GM19328 (cell line): Measurements from ENCODE around the gene SIVA1.

ENCODE experiments used
- ATAC-seq: cut with Tn5 transposase; IDR thresholded peaks from one replicate; pipeline ENCODE4 v1.9.1; 2021; ENCODE audit warnings: mild to moderate bottlenecking, moderate library complexity; ENCODE audit not compliant: unreplicated experiment

SIVA1 gene

DNA sequence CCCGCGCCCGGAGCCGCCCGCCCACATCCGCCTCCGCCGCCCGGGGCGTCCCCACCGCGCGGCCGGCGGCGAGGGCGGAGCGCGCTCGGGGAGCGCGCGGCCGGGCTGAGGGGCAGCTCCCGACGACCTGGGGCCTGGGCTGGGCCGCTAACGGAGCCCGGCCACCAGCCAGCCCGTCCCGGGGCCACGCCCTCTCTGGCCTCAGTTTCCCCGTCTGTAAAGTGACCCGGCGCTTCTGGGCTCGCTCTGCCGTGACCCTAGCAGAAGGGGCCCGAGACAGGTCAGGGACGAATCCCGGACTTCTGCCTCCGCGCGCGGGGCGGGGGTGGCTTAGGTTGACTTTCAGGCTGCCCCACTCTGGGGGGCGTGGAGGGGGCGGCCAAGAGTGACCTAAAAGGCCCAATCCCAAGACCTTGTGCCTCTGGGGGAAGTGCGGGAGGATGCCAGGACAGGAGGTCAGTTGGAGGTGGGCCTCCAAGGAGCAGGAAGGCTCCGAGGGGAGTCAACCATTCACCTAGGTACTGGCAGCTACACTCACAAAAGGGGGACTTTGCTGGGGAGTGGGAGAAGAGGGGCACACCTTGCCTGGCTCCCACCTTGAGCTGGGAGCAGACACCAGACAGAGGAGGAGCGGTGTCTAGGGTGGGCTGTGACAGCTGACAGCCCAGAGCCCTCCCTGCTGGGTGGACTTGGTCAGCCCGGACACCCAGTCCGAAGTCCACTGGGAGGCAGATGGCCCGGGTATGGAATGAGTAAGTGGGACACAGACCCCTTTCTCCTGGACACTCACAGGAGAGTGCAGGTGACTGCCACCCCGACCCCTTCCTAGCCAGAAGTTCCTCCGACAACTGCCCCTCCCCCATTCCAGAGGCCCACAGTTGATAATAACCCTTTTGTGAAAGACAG is 43.1 kb downstream of the SIVA1 start:
- ATAC-seq, result peak; percentile 47

DNA sequence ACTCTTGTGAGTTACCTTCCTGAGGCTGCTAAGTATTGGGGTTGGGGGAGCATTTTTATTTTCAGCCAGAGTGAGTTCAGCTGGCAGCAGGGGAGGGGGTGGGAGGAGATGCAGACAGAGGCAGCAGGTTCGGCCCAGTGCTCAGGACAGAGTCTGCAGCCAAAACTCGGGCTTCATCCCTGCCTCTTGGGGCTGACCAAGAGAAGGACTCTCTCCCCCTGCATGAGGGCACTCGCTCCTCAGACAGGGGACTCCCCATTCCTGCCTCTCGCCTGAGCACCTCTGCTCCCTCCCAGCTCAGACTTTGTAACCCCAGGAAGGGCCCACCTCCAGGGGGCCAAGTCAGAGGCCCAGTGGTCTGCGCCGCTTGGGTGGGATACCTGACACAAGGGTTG is 43.7 kb downstream of the SIVA1 start:
- ATAC-seq, result no peak

DNA sequence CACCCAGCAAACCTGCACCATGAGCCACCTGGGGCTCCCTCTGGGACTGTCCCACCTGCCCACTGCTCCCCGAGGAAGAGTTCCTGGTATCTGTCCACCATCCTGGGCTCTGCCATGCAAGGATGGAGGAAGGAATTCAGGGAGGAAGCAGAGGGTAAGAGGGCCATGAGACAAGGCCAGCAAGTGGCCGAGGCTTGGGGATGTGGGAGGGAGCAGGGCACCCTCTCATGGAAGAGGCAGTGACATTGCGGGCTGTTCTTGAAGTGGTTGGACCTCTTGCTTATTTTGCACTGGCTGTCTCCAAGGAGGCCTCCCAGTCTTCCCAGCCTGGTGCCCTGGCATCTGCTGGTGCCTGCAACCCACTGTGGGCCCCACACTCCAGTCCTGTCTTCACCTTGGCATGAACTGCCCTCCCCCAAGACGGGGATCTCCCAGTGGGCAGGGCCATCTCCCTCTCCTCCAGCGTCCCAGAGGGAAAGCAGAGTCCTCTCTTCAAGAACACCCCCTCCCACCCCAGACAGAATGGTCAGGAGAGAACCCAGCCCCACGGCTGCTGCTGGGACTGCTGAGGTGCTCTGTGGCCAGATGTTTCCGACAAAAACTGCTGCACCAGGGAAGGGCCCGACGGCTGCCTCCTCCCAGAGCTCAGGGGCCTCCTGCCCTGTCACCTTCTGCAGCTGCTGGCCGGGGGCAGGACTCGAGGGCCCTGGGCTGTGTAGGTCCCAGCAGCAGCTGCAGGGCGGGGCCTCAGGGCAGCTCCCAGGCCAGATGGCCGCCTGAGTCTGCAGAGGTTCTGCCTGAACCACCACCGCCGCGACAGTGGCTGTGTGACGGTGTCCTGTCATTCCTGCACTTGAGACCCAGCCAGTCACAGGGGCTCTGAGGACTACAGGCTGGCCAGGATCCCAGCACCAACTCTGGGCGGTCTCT is 44.4 kb downstream of the SIVA1 start:
- no peak for ATAC-seq

DNA sequence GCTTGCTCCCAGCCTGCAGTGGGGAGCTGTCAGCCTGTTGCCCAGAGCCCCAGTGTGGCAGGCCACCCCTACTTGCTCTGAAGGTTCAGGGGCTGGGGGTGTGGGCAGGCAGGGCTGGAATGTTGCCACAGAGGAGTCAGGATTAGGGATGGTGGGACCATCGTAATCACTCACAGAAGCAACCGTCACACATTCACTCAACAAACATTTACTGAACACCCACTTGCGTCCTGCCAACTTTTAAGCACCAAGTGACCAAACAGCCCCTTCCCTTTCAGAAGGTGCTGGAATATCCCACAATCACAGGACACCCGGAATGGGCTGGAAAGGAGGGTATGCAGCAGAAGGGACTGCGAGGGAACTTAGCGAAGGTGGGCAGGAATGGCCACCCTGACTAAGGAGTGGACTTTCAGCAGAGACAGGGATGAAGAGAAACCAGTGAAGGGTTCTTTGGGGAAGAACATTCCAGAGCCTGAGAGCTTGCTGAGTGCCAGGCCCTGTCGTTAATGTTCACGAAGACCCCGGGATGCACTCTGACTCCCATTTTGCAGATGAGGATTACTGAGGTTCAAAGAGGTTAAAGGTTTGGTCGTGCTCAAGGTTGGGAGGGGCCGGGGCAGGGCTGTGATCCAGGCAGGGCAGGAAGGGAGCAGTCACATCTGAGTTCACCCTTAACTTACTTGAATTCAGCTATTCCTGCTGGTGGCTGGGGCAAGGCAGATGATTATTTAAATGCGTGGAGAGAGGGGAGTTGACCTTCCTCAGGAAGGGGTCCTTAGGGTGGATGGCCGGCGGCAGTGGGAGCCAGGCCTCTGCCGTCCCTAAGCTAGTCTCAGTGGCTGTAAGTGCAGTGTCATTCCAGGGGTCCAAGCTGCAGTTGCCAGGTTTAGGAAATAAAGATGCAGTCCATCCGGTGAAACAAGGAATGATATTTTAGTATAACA is 45.6 kb downstream of the SIVA1 start:
- ATAC-seq, result no peak

DNA sequence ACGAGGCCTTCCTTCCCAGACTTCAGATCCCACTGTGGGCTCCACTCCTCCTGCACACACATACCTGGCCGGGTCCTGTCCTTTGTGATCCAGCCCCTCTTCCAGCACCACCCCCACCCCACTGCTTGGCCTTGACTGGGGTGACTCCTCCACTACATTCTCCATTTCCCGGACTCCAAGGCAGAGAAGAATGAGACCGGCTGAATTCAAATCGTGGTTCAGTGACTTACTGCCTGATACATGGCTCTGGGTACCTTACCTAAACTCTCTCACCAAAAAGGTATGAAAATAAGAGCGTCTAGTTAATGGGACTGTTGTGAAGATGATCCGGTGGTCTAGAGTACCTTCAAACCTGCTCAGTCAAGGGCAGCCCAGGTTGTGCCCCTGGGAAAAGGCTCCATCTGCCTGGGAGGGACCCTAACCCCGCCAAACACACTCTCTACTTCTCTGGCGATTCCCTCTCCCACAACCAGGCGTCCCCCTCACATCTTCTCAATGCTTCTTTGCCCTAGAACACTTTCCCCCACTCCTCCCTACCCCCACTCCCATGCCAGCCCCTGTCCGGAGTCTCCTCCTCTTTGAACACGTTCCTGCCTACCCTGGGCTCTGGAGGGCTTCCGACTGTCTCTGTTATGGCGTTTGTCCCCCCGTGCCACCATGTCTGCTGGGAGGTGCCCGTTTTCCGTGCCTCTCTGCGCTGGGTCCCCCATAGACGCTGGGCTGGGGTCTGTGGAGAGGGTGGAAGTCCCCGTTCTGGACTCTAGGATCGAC is 46.5 kb downstream of the SIVA1 start:
- ATAC-seq, result no peak

DNA sequence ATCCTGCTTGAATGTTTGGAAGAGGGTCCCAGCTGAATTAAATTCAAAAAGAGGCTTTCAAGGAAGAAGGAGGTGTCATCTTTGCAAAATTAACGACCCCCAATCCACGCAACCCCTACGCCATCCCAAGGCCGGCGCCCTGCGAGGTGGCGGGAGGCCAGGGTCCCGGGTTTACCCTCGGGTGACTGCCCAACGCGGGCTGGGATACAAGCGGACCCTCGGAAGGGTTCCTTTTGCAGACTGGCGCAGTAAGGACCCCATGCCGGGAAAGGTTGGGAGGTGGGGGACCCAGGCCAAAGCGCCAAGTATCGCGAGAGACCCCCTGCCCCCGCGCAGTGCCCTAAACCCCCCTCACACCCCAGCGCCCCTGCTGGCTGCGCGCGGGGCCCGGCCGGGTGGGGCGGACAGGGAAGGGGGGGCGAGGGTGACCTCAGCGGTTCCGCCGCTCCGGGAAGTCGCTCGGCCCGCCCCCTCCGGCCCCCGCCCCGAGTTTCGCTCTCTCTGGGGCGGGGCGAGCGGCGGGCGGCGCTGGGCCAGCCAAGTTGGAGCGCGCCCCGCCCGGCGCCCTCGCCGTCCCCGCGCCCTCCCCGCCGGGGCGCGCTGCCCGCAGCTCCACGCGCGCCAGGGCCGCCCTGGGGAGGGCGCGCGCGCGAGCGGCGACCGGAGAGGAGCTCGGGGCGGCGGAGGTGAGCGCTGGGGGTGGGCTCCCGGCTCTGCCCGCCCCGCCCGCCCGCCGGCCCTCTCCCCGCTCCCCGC is 47.2 kb downstream of the SIVA1 start:
- peak; percentile 51 for ATAC-seq

DNA sequence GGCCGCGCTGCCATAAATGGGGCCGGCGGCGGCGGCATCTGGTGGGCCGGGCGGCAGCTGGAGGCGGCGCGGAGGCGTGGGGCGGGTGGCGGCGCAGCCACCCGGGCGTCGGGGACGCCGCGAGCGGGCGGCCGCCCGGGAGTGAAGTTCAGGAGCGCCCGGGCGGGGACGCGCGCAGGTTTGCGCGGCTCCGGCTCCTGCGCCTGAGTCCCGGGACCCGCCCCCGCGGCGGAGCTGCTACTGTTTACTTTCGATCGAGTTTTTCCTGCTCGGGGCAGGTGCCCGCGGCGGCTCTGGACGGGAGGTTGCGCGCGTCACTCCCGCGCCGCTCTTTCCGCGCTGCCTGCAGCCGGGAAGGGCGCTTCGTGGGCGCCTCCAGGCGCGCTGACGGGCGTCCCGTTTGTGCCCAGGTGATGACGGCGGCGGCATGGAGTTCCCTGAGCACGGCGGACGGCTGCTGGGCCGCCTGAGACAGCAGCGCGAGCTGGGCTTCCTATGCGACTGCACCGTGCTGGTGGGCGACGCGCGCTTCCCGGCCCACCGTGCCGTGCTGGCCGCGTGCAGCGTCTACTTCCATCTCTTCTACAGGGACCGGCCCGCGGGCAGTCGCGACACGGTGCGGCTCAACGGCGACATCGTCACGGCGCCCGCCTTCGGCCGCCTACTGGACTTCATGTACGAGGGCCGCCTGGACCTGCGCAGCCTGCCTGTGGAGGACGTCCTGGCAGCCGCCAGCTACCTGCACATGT is 48.0 kb downstream of the SIVA1 start, which contains the start of gene ZBTB42:
Gene ZBTB42, plus strand, starts transcription at position 331 of the 749 bp plus-strand sequence. Its CDS starts 97 bp downstream, at position 428.
- peak; percentile 33 for ATAC-seq

DNA sequence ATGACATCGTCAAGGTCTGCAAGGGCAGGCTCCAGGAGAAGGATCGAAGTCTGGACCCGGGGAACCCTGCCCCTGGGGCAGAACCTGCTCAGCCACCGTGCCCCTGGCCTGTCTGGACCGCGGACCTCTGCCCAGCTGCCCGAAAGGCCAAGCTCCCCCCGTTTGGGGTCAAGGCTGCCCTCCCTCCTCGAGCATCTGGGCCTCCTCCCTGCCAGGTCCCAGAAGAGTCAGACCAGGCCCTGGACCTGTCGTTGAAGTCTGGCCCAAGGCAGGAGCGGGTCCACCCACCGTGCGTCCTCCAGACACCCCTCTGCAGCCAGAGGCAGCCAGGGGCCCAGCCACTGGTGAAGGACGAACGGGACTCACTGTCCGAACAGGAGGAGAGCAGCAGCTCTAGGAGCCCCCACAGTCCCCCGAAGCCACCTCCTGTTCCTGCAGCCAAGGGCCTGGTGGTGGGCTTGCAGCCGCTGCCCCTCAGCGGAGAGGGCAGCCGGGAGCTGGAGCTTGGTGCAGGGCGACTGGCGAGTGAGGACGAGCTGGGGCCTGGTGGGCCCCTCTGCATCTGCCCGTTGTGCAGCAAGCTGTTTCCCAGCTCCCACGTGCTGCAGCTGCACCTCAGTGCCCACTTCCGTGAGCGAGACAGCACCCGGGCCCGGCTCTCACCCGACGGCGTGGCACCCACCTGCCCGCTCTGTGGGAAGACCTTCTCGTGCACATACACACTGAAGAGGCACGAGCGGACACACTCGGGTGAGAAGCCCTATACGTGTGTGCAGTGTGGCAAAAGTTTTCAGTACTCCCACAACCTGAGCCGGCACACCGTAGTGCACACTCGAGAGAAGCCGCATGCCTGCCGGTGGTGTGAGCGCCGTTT is 48.8 kb downstream of the SIVA1 start:
- ATAC-seq, result no peak

DNA sequence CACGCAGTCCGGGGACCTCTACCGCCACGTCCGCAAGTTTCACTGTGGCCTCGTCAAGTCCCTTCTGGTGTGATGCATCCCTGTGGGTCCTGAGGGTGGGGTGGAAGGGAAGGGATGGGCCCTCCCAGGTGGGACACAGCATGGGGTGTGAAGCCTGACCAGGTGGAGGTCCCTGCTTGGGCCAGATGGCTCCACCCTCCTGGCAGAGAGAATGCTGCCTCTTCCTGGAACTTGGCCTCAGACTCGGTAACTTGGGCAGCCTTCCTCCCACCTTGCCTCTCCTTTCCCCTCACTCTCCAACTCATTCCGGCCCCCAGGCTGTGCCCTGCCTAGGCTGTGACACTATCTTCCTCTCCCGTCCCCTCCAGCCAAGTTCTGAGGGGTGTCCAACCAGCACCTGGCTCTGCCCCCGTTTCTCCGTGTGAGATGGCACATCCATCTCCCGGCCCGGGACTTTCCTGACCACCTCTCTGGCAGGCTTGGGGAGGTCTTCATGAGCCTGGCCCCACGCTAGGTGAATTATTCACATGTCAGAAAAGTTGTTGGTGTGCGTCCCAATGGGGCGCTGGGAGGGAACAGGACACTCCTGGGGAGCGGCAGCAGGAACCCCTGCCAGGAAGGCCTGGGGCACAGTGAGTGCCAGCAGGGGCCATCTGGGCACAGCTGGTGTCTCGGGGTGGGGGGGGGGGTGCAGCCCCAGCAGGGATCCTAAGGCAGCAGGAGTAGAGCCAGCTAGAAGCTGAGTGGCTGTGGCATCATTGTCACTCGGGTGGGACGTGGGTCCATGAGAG is 49.6 kb downstream of the SIVA1 start:
- no peak for ATAC-seq

DNA sequence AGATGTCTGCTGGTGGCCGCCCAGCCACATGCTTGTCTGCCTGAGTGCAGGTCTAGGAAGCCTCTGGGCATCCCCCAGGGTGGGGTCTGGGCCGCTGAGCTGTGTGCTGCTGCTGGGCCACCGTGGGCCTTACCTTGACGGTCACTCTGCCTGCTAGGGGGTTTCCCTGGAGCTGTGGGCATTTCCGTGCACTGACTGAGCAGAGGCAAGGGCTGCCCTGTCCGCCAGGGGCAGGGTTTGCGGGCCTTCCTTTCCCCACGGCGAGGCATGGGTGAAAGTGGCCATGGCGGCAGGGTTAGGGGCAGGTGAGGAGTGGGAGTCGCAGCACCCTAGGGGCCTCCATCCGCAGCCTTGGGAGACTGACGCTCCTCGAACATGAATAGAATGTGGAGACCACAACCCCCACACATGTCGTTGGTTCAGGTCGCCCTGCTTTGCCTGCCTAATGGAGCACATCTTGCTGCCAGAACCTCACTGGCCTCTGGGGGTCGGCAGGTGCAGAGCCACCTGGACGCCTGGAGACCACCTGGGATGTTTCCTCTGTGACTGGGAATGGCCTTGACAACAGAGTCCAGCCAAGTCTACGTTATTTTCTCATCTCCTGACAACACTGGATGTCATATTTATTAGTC is 50.4 kb downstream of the SIVA1 start:
- no peak for ATAC-seq

DNA sequence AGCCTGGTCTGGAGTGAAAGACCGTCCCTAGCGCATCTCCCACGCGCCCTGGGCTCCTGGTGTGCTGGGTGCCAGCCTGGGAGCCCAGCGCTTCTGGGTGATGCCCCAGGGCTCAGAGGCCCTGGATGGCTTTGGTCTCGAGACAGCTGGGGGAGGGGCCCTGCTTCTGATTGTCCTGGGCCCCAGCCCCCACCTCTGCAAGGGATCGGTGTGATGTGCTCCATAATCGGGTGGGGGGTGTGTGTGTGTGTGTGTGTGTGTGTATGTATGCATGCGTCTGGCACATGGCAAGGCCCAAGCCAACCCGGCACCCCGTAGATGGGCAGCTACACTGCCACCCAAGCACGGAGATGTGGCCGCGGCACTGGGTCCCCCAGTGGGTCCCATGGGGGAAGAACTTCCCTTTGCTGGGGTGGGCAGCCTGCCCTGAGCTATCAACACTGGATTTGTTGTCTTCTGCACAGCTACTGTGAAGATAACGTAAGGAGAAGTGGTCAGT is 51.0 kb downstream of the SIVA1 start:
- no peak for ATAC-seq

DNA sequence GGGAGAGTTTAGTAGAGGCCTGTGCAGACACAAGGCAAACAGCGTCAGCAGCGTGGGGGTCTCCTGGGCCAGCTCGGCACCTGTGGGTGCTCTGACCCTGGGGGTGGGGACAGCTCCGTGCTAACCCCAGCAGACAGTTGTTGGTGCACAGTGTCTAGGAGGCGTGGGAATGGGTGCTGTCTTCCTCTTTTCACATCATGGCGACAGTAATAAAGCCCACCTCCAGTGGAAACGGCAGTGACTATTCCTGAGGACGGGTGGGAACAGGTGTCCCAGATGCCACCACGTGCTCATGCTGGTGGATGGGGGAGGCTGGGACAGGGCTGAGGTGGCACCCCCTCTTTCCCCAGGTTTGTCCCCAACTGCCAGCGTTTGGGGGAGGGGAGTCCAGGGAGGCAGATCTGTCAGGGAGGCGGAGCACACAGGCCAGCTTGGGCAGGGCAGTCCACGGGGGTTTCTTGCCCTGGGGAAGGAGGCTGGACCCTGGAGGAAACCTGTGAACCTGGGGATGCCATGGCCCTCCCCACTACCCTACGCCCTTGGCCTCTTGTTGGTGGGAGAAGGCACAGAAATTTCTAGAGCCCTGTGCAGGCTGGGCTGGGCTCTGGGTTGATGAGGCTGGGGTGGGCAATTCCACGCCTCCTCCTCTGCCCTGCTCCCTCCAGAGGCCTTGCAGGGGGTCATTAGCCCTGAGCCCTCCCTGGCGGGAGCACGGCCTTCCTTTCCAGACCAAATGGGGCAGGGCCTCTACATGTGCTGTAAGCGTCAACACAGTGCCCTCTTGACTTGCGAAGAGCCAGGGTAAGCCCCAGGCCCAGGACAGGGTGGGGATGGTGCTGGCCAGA is 51.8 kb downstream of the SIVA1 start:
- no peak for ATAC-seq

DNA sequence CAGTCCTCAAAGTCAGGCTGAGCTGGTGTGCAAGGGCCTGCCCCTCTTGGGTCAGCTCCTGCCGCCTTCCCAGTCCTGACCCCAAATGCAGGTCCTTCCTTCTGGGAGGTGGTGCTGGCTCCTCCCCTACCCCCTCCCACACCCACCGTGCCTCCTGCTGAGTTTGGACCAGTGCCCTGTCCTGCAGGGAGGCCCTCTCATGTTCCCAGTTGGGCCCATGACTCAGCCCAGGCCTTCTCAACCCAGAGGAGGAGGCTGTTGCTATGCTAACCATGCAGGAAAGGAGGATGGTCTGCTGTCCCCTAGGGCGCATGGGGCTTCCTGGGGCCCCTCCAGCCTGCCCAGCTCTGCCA is 52.4 kb downstream of the SIVA1 start:
- ATAC-seq, result no peak

DNA sequence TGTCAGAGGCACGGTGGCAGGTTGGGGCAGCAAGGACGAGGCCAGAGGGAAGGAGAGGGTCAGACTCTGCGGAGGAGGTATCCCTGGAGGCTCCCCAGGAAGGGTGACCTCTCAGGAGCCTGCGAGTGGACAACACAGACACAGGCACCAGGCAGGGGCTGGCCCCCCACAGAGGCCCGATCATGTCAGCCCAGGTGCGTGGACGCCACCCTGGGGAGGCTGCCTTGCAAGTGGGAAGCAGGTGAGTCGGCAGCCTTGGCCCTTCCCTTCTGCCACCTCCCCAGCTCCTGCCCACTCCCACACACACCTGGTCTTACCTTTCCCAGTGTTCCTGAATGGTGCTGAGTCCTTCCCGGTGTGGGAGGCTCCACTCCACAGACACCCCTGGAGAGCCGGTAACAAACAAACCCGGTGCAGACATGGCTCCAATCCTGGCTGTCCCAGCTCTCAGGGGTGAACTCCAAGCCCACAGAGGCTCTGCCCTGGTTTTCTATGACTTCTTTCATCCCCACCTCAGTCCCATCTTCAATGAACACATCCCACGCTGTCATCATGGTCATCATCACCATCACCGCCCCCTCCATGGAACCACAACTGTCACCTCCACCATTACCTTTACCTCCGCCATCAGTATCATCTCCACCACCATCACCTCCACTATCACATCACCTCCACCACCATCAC is 53.1 kb downstream of the SIVA1 start:
- no peak for ATAC-seq
